Suprapubic skin (tissue), 4 donors: Measurements from ENCODE around the gene SLC25A22. TPM values are rescaled to one million over a fixed set of nuclear protein-coding genes. Genes with fewer than 3 reads are reported as not detected.

Experiments used
- DNase-seq, 2 donors: peaks; one replicate each; pipeline ENCODE4 v3.0.0-alpha.2; 2019; ENCODE audit warnings: low spot score in 2 of 2
- H3K27ac ChIP-seq: fragments of 200-600 bp; sonication (generic); one replicate; pipeline ENCODE4 v1.5.1; 2019
- H3K27me3 ChIP-seq: fragments of 200-600 bp; sonication (generic); one replicate; pipeline ENCODE4 v1.5.1; 2019
- H3K36me3 ChIP-seq: fragments of 200-600 bp; sonication (generic); one replicate; pipeline ENCODE4 v1.5.1; 2019
- H3K4me1 ChIP-seq: fragments of 200-600 bp; sonication (generic); one replicate; pipeline ENCODE4 v1.5.1; 2019
- H3K4me3 ChIP-seq: fragments of 200-600 bp; sonication (generic); one replicate; pipeline ENCODE4 v1.5.1; 2019; ENCODE audit warnings: mild to moderate bottlenecking
- H3K9me3 ChIP-seq: fragments of 200-600 bp; sonication (generic); one replicate; pipeline ENCODE4 v1.5.1; 2019
- CTCF ChIP-seq, 2 donors: fragments of 200-600 bp in 1 of 2; fragments of 450-650 bp in 1 of 2; sonication (generic) in 1 of 2; IDR thresholded peaks; one replicate each; pipeline ENCODE4 v1.5.1; 2016 to 2019; ENCODE audit warnings: antibody characterized with exemption in 2 of 2, mild to moderate bottlenecking in 1 of 2, moderate library complexity in 1 of 2
- EP300 ChIP-seq: sonication (generic); formaldehyde crosslinking; IDR thresholded peaks from one replicate; pipeline ENCODE4 v1.6.1; 2017; ENCODE audit warnings: antibody characterized with exemption
- POLR2A ChIP-seq, 2 donors: fragments of 450-650 bp; IDR thresholded peaks; one replicate each; pipeline ENCODE4 v1.6.1; 2017; ENCODE audit warnings: antibody characterized with exemption in 2 of 2, mild to moderate bottlenecking in 2 of 2, moderate library complexity in 2 of 2
- POLR2AphosphoS5 ChIP-seq, 3 donors: sonication (generic); formaldehyde crosslinking; IDR thresholded peaks; one replicate each; pipeline ENCODE4 v1.6.1; 2017; ENCODE audit warnings: antibody characterized with exemption in 3 of 3
- WGBS: methylation state at CpG from one replicate; pipeline ENCODE4 v1.1.5; 2018; 5-methylcytosine and 5-hydroxymethylcytosine counted together
- total RNA-seq, 4 donors: library from RNA; depleted of rRNA; stranded (reverse); fragments of >200 nt; gene quantifications; one replicate each; pipeline ENCODE4 v1.1.0, GENCODE V29; 2016

The SLC25A22 gene
- total RNA-seq, 4 donors from 2014 or later, result 11.2 to 14.7 (median 13.7) TPM

- H3K27me3 ChIP-seq, result no peaks in the 10 kb centered on the region
- H3K27ac ChIP-seq, result no peak overlapping the region
- H3K4me1 ChIP-seq, result peaks cover 20% of the 10 kb centered on the region
- H3K9me3 ChIP-seq, result no peaks in the 10 kb centered on the region
- peaks cover 64% of the 10 kb centered on the region for H3K36me3 ChIP-seq
- no peak for DNase-seq
- no peak overlapping the region for H3K4me3 ChIP-seq
- TF ChIP-seq CTCF (IDR thresholded peaks at IDR 0.05) (no peak), POLR2A (IDR thresholded peaks at IDR 0.05) (no peak), EP300 (no peak), POLR2AphosphoS5 (IDR thresholded peaks at IDR 0.05) (no peak)
- 64% methylated on average over 9 of the region's 11 CpGs for WGBS
Measured at GRCh38 chr11:766106-766935, 31.8 kb downstream of the SLC25A22 start.

GRCh38 chr11:765802-766091, 32.3 kb downstream of the SLC25A22 start:
- Histone ChIP-seq H3K36me3 (peaks cover 64% of the 10 kb centered on the region), H3K27me3 (no peaks in the 10 kb centered on the region), H3K27ac (no peak overlapping the region), H3K9me3 (no peaks in the 10 kb centered on the region), H3K4me3 (no peak overlapping the region), H3K4me1 (peaks cover 20% of the 10 kb centered on the region)
- no peak for DNase-seq
- no peak for TF ChIP-seq EP300
- WGBS, result 91% methylated on average over 7 of the region's 8 CpGs

- WGBS, result 75% methylated on average over 19 of the region's 19 CpGs
- H3K4me3 ChIP-seq, result no peak overlapping the region
- TF ChIP-seq POLR2AphosphoS5 (IDR thresholded peaks at IDR 0.05) (no peak), CTCF (IDR thresholded peaks at IDR 0.05) (peak; percentile 26 to 67), POLR2A (IDR thresholded peaks at IDR 0.05) (no peak), EP300 (no peak)
- peaks cover 20% of the 10 kb centered on the region for H3K4me1 ChIP-seq
- peak in 1 of 2 donors; percentile 69 for DNase-seq
- peaks cover 64% of the 10 kb centered on the region for H3K36me3 ChIP-seq
- no peaks in the 10 kb centered on the region for H3K9me3 ChIP-seq
- H3K27ac ChIP-seq, result no peak overlapping the region
- no peaks in the 10 kb centered on the region for H3K27me3 ChIP-seq
Measured at GRCh38 chr11:765025-765801, 32.9 kb downstream of the SLC25A22 start.

GRCh38 chr11:764322-765024, 33.6 kb downstream of the SLC25A22 start:
- Histone ChIP-seq H3K4me1 (peaks cover 20% of the 10 kb centered on the region), H3K36me3 (peaks cover 65% of the 10 kb centered on the region), H3K4me3 (no peak overlapping the region), H3K9me3 (no peaks in the 10 kb centered on the region), H3K27me3 (no peaks in the 10 kb centered on the region), H3K27ac (no peak overlapping the region)
- TF ChIP-seq CTCF (IDR thresholded peaks at IDR 0.05) (no peak), EP300 (no peak), POLR2A (IDR thresholded peaks at IDR 0.05) (no peak), POLR2AphosphoS5 (IDR thresholded peaks at IDR 0.05) (no peak)
- no peak for DNase-seq
- WGBS, result 85% methylated on average over 17 of the region's 18 CpGs

GRCh38 chr11:763549-764321, 34.3 kb downstream of the SLC25A22 start:
- DNase-seq, result no peak
- WGBS, result 79% methylated on average over 16 of the region's 22 CpGs
- TF ChIP-seq POLR2AphosphoS5 (IDR thresholded peaks at IDR 0.05), result no peak
- no peak for TF ChIP-seq POLR2A (IDR thresholded peaks at IDR 0.05)
- TF ChIP-seq CTCF (IDR thresholded peaks at IDR 0.05), result no peak
- no peak for TF ChIP-seq EP300
- Histone ChIP-seq H3K27me3 (no peaks in the 10 kb centered on the region), H3K4me1 (peaks cover 20% of the 10 kb centered on the region), H3K27ac (peak overlapping the region; percentile 58), H3K4me3 (no peak overlapping the region), H3K36me3 (peaks cover 73% of the 10 kb centered on the region), H3K9me3 (no peaks in the 10 kb centered on the region)
